Ovary (tissue), 3 donors: ENCODE data around the gene ITGB7.

Experiments used
- EP300 ChIP-seq: sonication (generic); formaldehyde crosslinking; IDR thresholded peaks from one replicate; pipeline ENCODE4 v1.6.1; 2017; ENCODE audit warnings: antibody characterized with exemption
- POLR2A ChIP-seq: fragments of 450-650 bp; IDR thresholded peaks from one replicate; pipeline ENCODE4 v1.6.1; 2017; ENCODE audit warnings: antibody characterized with exemption, mild to moderate bottlenecking, moderate library complexity
- TF ChIP-seq, protein P1 (sequence below), 3 donors: fragments of 450-650 bp in 2 of 3; fragments of 200-600 bp in 1 of 3; IDR thresholded peaks; one replicate each; pipeline versions ENCODE4 v1.5.1 to v1.8.0; 2016 to 2022; ENCODE audit warnings: antibody characterized with exemption in 3 of 3, mild to moderate bottlenecking in 1 of 3
- donor health status: DM: no; HTN: no; CAD: no.

DNA sequence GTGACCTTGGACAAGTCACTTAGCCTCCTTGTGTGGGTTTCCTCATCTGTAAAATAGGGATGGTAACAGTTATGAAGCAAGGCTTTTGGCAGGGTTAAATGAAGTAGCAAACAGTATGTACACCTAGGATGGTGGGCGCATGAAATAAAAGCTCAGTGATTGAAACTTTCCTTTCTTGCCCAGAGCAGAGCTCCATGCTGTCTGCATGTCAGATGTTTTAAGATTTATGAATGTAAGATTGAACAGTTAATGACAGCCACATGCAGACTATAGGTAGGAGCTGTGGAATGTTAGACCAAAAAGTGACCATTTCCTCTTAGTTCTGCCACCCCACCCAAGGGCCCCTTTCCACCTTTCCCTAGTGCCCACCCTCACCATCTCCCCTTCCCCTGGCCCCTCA, 12.1 kb downstream of the ITGB7 start:
- TF ChIP-seq, protein P1, sequence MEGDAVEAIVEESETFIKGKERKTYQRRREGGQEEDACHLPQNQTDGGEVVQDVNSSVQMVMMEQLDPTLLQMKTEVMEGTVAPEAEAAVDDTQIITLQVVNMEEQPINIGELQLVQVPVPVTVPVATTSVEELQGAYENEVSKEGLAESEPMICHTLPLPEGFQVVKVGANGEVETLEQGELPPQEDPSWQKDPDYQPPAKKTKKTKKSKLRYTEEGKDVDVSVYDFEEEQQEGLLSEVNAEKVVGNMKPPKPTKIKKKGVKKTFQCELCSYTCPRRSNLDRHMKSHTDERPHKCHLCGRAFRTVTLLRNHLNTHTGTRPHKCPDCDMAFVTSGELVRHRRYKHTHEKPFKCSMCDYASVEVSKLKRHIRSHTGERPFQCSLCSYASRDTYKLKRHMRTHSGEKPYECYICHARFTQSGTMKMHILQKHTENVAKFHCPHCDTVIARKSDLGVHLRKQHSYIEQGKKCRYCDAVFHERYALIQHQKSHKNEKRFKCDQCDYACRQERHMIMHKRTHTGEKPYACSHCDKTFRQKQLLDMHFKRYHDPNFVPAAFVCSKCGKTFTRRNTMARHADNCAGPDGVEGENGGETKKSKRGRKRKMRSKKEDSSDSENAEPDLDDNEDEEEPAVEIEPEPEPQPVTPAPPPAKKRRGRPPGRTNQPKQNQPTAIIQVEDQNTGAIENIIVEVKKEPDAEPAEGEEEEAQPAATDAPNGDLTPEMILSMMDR (IDR thresholded peaks at IDR 0.05) = no peak
- TF ChIP-seq POLR2A (no peak), EP300 (no peak)
